ENCODE data around the gene ATP6V1F. TPM values are rescaled to one million over a fixed set of nuclear protein-coding genes. Genes with fewer than 3 reads are reported as not detected.

Gene ATP6V1F
- total RNA-seq, 2 experiments from 2014 or later, result 108 to 155 TPM

DNA sequence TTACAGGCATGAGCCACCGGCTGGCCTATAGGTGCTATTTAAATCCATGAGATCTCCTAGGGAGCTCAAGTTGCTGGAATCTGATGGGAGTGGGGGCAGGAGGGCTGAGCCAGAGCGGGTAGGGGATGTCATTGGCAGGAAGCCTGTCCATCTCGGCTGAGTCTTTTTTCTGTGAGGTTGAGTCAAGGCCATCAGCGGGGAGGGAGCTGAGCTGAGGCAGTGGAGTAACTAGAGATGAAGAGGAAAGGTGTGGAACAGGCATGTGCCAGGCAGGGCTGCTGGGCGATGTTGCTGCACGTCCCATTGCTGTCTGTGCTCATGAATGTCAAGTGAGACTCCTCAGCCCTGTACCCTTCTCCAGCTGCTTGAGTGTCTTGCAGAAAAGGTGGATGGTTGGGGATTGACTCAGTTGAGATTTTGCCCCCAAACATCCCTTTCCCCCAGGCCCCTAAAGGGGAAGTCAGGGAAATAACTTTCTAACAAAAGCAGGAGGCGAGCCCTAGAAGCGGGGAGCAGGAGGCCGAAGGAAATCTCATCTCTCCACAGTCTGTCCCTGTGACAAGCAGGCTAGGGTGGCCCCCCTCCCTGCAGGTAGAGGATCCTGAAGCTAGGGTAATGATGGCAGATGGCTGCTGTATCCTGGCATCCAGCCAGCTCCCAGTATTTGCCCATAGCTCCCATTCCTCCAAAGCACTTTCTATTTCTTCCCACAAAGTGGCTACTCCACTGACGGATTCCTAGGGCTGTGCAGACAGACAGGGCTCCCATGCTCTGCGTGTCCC lies 5.4 kb downstream of the ATP6V1F start:
- POLR2A ChIA-PET, result no interaction called here

GRCh38 chr7:128868624-128869137 lies 6.0 kb downstream of the ATP6V1F start:
- no peak overlapping the region for H3K27ac ChIP-seq (ENCODE audit: low read depth, low read length, poor library complexity, severe bottlenecking)
- no peak for TF ChIP-seq CTCF (conservative IDR thresholded peaks at IDR 0.05; ENCODE audit: low read length)
- no peak for TF ChIP-seq EZH2phosphoT487 (IDR thresholded peaks at IDR 0.05; ENCODE audit: borderline replicate concordance, low read depth, low read length)
- no peak overlapping the region for H2AFZ ChIP-seq (ENCODE audit: low read length)
- H3K4me3 ChIP-seq (ENCODE audit: low read depth, low read length, poor library complexity, severe bottlenecking), result peak overlapping the region; percentile 45
- H3K4me2 ChIP-seq (ENCODE audit: low read length), result peak overlapping the region; percentile 63
- no peaks in the 10 kb centered on the region for H3K9me3 ChIP-seq (ENCODE audit: low read length)
- ChIA-PET POLR2A (no interaction called here), CTCF (ENCODE audit: unreplicated experiment) (no interaction called here)
- peaks cover 41% of the 10 kb centered on the region for H3K4me1 ChIP-seq (ENCODE audit: insufficient read depth, low read length, poor library complexity, severe bottlenecking)
- peaks cover 3% of the 10 kb centered on the region; the same call in 1 of the 2 replicates for H4K20me1 ChIP-seq (ENCODE audit: insufficient read depth, low read length)
- no peak for DNase-seq (ENCODE audit: low spot score)
- peaks cover 20% of the 10 kb centered on the region; the same call in 1 of the 2 replicates for H3K36me3 ChIP-seq (ENCODE audit: insufficient read depth, low read length)
- BruUV-seq (replicated peaks), result no TSS peak
- peaks cover 11% of the 10 kb centered on the region for H3K79me2 ChIP-seq (ENCODE audit: insufficient read depth, low read depth, low read length)
- intact Hi-C loops (cut with micrococcal nuclease; ENCODE audit: unreplicated experiment), result no loop called here
- no peaks in the 10 kb centered on the region for H3K9me2 ChIP-seq (ENCODE audit: insufficient read depth, low read length)

More for the DNA sequence above, 5.4 kb downstream of the ATP6V1F start:
- H2AFZ ChIP-seq (ENCODE audit: low read length), result no peak overlapping the region
- no peak overlapping the region for H3K4me2 ChIP-seq (ENCODE audit: low read length)
- H4K20me1 ChIP-seq (ENCODE audit: insufficient read depth, low read length), result peaks cover 4% of the 10 kb centered on the region; the same call in 1 of the 2 replicates
- H3K9me3 ChIP-seq (ENCODE audit: low read length), result no peaks in the 10 kb centered on the region
- intact Hi-C loops (cut with micrococcal nuclease; ENCODE audit: unreplicated experiment), result no loop called here
- BruUV-seq (replicated peaks), result no TSS peak
- H3K36me3 ChIP-seq (ENCODE audit: insufficient read depth, low read length), result peaks cover 20% of the 10 kb centered on the region; the same call in 1 of the 2 replicates
- TF ChIP-seq CTCF (conservative IDR thresholded peaks at IDR 0.05; ENCODE audit: low read length), result no peak
- TF ChIP-seq EZH2phosphoT487 (IDR thresholded peaks at IDR 0.05; ENCODE audit: borderline replicate concordance, low read depth, low read length), result no peak
- no peak overlapping the region for H3K27ac ChIP-seq (ENCODE audit: low read depth, low read length, poor library complexity, severe bottlenecking)
- H3K9me2 ChIP-seq (ENCODE audit: insufficient read depth, low read length), result no peaks in the 10 kb centered on the region
- DNase-seq (ENCODE audit: low spot score), result no peak
- CTCF ChIA-PET (ENCODE audit: unreplicated experiment), result no interaction called here
- H3K4me3 ChIP-seq (ENCODE audit: low read depth, low read length, poor library complexity, severe bottlenecking), result no peak overlapping the region
- peaks cover 42% of the 10 kb centered on the region for H3K4me1 ChIP-seq (ENCODE audit: insufficient read depth, low read length, poor library complexity, severe bottlenecking)
- H3K79me2 ChIP-seq (ENCODE audit: insufficient read depth, low read depth, low read length), result peaks cover 18% of the 10 kb centered on the region

Measured in OCI-LY7 (cell line).